CD8-positive, alpha-beta memory T cell (primary cell): ENCODE data around the gene ACACB. TPM values are rescaled to one million over a fixed set of nuclear protein-coding genes. Genes with fewer than 3 reads are reported as not detected.

Experiments used
- CTCF ChIA-PET: fragments of 350-600 bp; sonication (Branson Sonifier 250); formaldehyde crosslinking; loops from one replicate; lab custom pipeline; 2021; ENCODE audit warnings: antibody characterized with exemption; lab: Charles Lee
- POLR2A ChIA-PET: fragments of 350-600 bp; sonication (Branson Sonifier 250); formaldehyde crosslinking; loops from one replicate; lab custom pipeline; 2021; ENCODE audit warnings: antibody characterized with exemption; lab: Charles Lee
- DNase-seq, 5 donors: peaks; one replicate each; pipeline versions ENCODE4 v3.0.0 to v3.0.0-alpha.2; 2020 to 2022; ENCODE audit warnings: mixed read lengths in 1 of 5
- H3K27ac ChIP-seq: one replicate; pipeline ENCODE4 v1.7.0; 2013; ENCODE audit warnings: low read depth, mild to moderate bottlenecking, low read length, moderate library complexity
- H3K27me3 ChIP-seq: 2 replicates; pipeline ENCODE4 v1.7.0; 2013; ENCODE audit warnings: low read length, mild to moderate bottlenecking; ENCODE audit not compliant: insufficient read depth, poor library complexity, severe bottlenecking
- H3K36me3 ChIP-seq: 2 replicates; pipeline ENCODE4 v1.7.0; 2013; ENCODE audit warnings: mild to moderate bottlenecking, low read length, moderate library complexity; ENCODE audit not compliant: insufficient read depth
- H3K4me1 ChIP-seq: 2 replicates; pipeline ENCODE4 v1.7.0; 2013; ENCODE audit warnings: mild to moderate bottlenecking, low read length, moderate library complexity; ENCODE audit not compliant: insufficient read depth
- H3K4me3 ChIP-seq: 2 replicates; pipeline ENCODE4 v1.7.0; 2013; ENCODE audit warnings: mild to moderate bottlenecking, low read length
- H3K9me3 ChIP-seq: 2 replicates; pipeline ENCODE4 v1.7.0; 2013; ENCODE audit warnings: mild to moderate bottlenecking, low read length
- H3K27ac Mint-ChIP-seq, 8 donors: one replicate each; pipeline ENCODE4 v1.8.0; 2020 to 2021; ENCODE audit warnings: mixed read lengths in 8 of 8, mild to moderate bottlenecking in 6 of 8, inconsistent platforms in 3 of 8, moderate library complexity in 3 of 8
- H3K27me3 Mint-ChIP-seq, 2 donors: one replicate each; pipeline ENCODE4 v1.8.0; 2020 to 2021; ENCODE audit warnings: mixed read lengths in 2 of 2, mild to moderate bottlenecking in 1 of 2, moderate library complexity in 1 of 2
- H3K36me3 Mint-ChIP-seq, 3 donors: one replicate each; pipeline ENCODE4 v1.8.0; 2020 to 2021; ENCODE audit warnings: mixed read lengths in 3 of 3, inconsistent platforms in 1 of 3, mild to moderate bottlenecking in 1 of 3
- H3K4me1 Mint-ChIP-seq, 3 donors: one replicate each; pipeline ENCODE4 v1.8.0; 2020 to 2021; ENCODE audit warnings: mixed read lengths in 3 of 3, inconsistent platforms in 1 of 3, mild to moderate bottlenecking in 1 of 3
- H3K4me3 Mint-ChIP-seq, 7 donors: one replicate each; pipeline ENCODE4 v1.8.0; 2020 to 2021; ENCODE audit warnings: mixed read lengths in 7 of 7, mild to moderate bottlenecking in 6 of 7, moderate library complexity in 4 of 7, inconsistent platforms in 2 of 7
- H3K9me3 Mint-ChIP-seq, 5 donors: one replicate each; pipeline ENCODE4 v1.8.0; 2020 to 2022; ENCODE audit warnings: mixed read lengths in 5 of 5, mild to moderate bottlenecking in 3 of 5, moderate library complexity in 2 of 5, inconsistent platforms in 1 of 5
- polyA plus RNA-seq: library from polyadenylated mRNA; unstranded; fragments of 300-500 nt; fragmentation: Illumina TruSeq; gene quantifications from one replicate; pipeline ENCODE4 v1.2.3, GENCODE V29; 2021
- total RNA-seq, 2 experiments: library from RNA; stranded (reverse); gene quantifications; one replicate each; pipeline ENCODE4 v1.2.3, GENCODE V29; 2021

ACACB gene
- total and polyA plus RNA-seq, 3 experiments from 2014 or later, result 1.4 to 7.9 (median 7.8) TPM

GRCh38 chr12:109131154-109132050 lies 15.0 kb downstream of the ACACB start:
- Mint-ChIP-seq H3K27me3 (peaks cover 0 to 9% of the 10 kb centered on the region in 2 donors), H3K9me3 (peaks cover 0 to 4% (median 2%) of the 10 kb centered on the region in 5 donors), H3K36me3 (peaks cover 0 to 7% (median 1%) of the 10 kb centered on the region in 3 donors), H3K27ac (peak overlapping the region in 1 of 8 donors; percentile 28), H3K4me1 (no peaks in the 10 kb centered on the region), H3K4me3 (no peak overlapping the region)
- Histone ChIP-seq H3K4me3 (no peak overlapping the region), H3K27ac (no peak overlapping the region), H3K36me3 (no peaks in the 10 kb centered on the region), H3K27me3 (peaks cover under 1% of the 10 kb centered on the region), H3K9me3 (no peaks in the 10 kb centered on the region), H3K4me1 (no peaks in the 10 kb centered on the region)
- CTCF ChIA-PET, result no interaction called here
- no peak for DNase-seq
- POLR2A ChIA-PET, result no interaction called here

- Histone ChIP-seq H3K27ac (no peak overlapping the region), H3K9me3 (peaks cover 4% of the 10 kb centered on the region), H3K36me3 (no peaks in the 10 kb centered on the region), H3K4me3 (no peak overlapping the region), H3K27me3 (peaks cover 6% of the 10 kb centered on the region), H3K4me1 (no peaks in the 10 kb centered on the region)
- H3K4me3 Mint-ChIP-seq, result no peak overlapping the region
- no peak overlapping the region for H3K27ac Mint-ChIP-seq
- DNase-seq, result no peak
- H3K9me3 Mint-ChIP-seq, result peaks cover 0 to 7% (median 4%) of the 10 kb centered on the region in 5 donors
- H3K36me3 Mint-ChIP-seq, result peaks cover 0 to 7% (median 2%) of the 10 kb centered on the region in 3 donors
- ChIA-PET CTCF (interaction anchor here (1.0 kb wide), 1 partner anchor 10 kb away, joined by 3 read pairs; no protein-coding TSS in a partner anchor), POLR2A (no interaction called here)
- no peaks in the 10 kb centered on the region for H3K4me1 Mint-ChIP-seq
- peaks cover 8 to 15% of the 10 kb centered on the region in 2 donors for H3K27me3 Mint-ChIP-seq
Observed at GRCh38 chr12:109134186-109134917, 18.0 kb downstream of the ACACB start.

- Histone ChIP-seq H3K4me3 (no peak overlapping the region), H3K36me3 (no peaks in the 10 kb centered on the region), H3K27me3 (peaks cover 6% of the 10 kb centered on the region), H3K27ac (no peak overlapping the region), H3K4me1 (no peaks in the 10 kb centered on the region), H3K9me3 (peaks cover 4% of the 10 kb centered on the region)
- Mint-ChIP-seq H3K27ac (no peak overlapping the region), H3K9me3 (peaks cover 0 to 7% (median 4%) of the 10 kb centered on the region in 5 donors), H3K27me3 (peaks cover 8 to 10% of the 10 kb centered on the region in 2 donors), H3K4me3 (no peak overlapping the region), H3K36me3 (peaks cover 2 to 7% (median 4%) of the 10 kb centered on the region in 3 donors), H3K4me1 (no peaks in the 10 kb centered on the region)
- POLR2A ChIA-PET, result no interaction called here
- CTCF ChIA-PET, result no interaction called here
- no peak for DNase-seq
Observed at GRCh38 chr12:109137055-109137454, 20.7 kb downstream of the ACACB start.

GRCh38 chr12:109139360-109139759 lies 23.0 kb downstream of the ACACB start:
- peaks cover 6% of the 10 kb centered on the region for H3K27me3 ChIP-seq
- H3K4me1 ChIP-seq, result no peaks in the 10 kb centered on the region
- H3K36me3 ChIP-seq, result no peaks in the 10 kb centered on the region
- Mint-ChIP-seq H3K36me3 (peaks cover 2 to 7% (median 4%) of the 10 kb centered on the region in 3 donors), H3K4me1 (peaks cover 4 to 10% (median 10%) of the 10 kb centered on the region in 3 donors), H3K9me3 (peaks cover 0 to 7% (median 2%) of the 10 kb centered on the region in 5 donors), H3K27me3 (peaks cover 8 to 10% of the 10 kb centered on the region in 2 donors), H3K4me3 (no peak overlapping the region), H3K27ac (no peak overlapping the region)
- H3K4me3 ChIP-seq, result no peak overlapping the region
- peaks cover 4% of the 10 kb centered on the region for H3K9me3 ChIP-seq
- no peak overlapping the region for H3K27ac ChIP-seq
- ChIA-PET POLR2A (no interaction called here), CTCF (no interaction called here)
- no peak for DNase-seq

- Histone ChIP-seq H3K27me3 (peaks cover 6% of the 10 kb centered on the region), H3K27ac (no peak overlapping the region), H3K36me3 (no peaks in the 10 kb centered on the region), H3K4me1 (no peaks in the 10 kb centered on the region), H3K4me3 (no peak overlapping the region), H3K9me3 (peaks cover 4% of the 10 kb centered on the region)
- Mint-ChIP-seq H3K27ac (no peak overlapping the region), H3K4me3 (no peak overlapping the region), H3K4me1 (peaks cover 4 to 10% (median 10%) of the 10 kb centered on the region in 3 donors), H3K36me3 (peaks cover 2 to 4% (median 4%) of the 10 kb centered on the region in 3 donors), H3K27me3 (peaks cover 8 to 9% of the 10 kb centered on the region in 2 donors), H3K9me3 (peaks cover 0 to 7% (median 2%) of the 10 kb centered on the region in 5 donors)
- CTCF ChIA-PET, result no interaction called here
- POLR2A ChIA-PET, result no interaction called here
- no peak for DNase-seq
Observed at GRCh38 chr12:109139791-109140190, 23.4 kb downstream of the ACACB start.

GRCh38 chr12:109140560-109140959 lies 24.2 kb downstream of the ACACB start:
- H3K27ac Mint-ChIP-seq, result peak overlapping the region in 1 of 8 donors; percentile 86
- H3K4me1 Mint-ChIP-seq, result peaks cover 4 to 10% (median 10%) of the 10 kb centered on the region in 3 donors
- CTCF ChIA-PET, result no interaction called here
- peaks cover 4% of the 10 kb centered on the region for H3K9me3 ChIP-seq
- no peak overlapping the region for H3K4me3 ChIP-seq
- POLR2A ChIA-PET, result no interaction called here
- H3K4me1 ChIP-seq, result no peaks in the 10 kb centered on the region
- peaks cover 0 to 5% (median under 1%) of the 10 kb centered on the region in 5 donors for H3K9me3 Mint-ChIP-seq
- H3K27me3 Mint-ChIP-seq, result peaks cover 6 to 8% of the 10 kb centered on the region in 2 donors
- H3K27me3 ChIP-seq, result peaks cover 6% of the 10 kb centered on the region
- H3K36me3 Mint-ChIP-seq, result peaks cover 1 to 3% (median 2%) of the 10 kb centered on the region in 3 donors
- peak overlapping the region in 1 of 7 donors; percentile 56 for H3K4me3 Mint-ChIP-seq
- no peak for DNase-seq
- no peaks in the 10 kb centered on the region for H3K36me3 ChIP-seq
- H3K27ac ChIP-seq, result no peak overlapping the region

- peaks cover 4 to 10% (median 10%) of the 10 kb centered on the region in 3 donors for H3K4me1 Mint-ChIP-seq
- Histone ChIP-seq H3K27ac (no peak overlapping the region), H3K4me1 (no peaks in the 10 kb centered on the region), H3K36me3 (no peaks in the 10 kb centered on the region), H3K4me3 (no peak overlapping the region), H3K9me3 (no peaks in the 10 kb centered on the region), H3K27me3 (no peaks in the 10 kb centered on the region)
- peaks cover 0 to 3% (median 2%) of the 10 kb centered on the region in 3 donors for H3K36me3 Mint-ChIP-seq
- peaks cover 0 to under 1% of the 10 kb centered on the region in 2 donors for H3K27me3 Mint-ChIP-seq
- H3K27ac Mint-ChIP-seq, result no peak overlapping the region
- no peak overlapping the region for H3K4me3 Mint-ChIP-seq
- H3K9me3 Mint-ChIP-seq, result no peaks in the 10 kb centered on the region
- CTCF ChIA-PET, result interaction anchor here (1.6 kb wide), 1 partner anchor 16 kb away, joined by 3 read pairs; no protein-coding TSS in a partner anchor
- POLR2A ChIA-PET, result interaction anchor here (0.6 to 0.7 kb wide), 2 partner anchors 18 to 549 kb away, joined by 9 read pairs; no protein-coding TSS in a partner anchor
- DNase-seq, result no peak
Observed at GRCh38 chr12:109144224-109144623, 27.8 kb downstream of the ACACB start.
